ENCODE data around the gene KLHL22. TPM values are rescaled to one million over a fixed set of nuclear protein-coding genes. Genes with fewer than 3 reads are reported as not detected.
A peak's percentile ranks its signal among the peaks of the same experiment; 100 is the strongest.

The KLHL22 gene
- total RNA-seq, 2 experiments from 2014 or later: 27.5 to 31.7 TPM

DNA sequence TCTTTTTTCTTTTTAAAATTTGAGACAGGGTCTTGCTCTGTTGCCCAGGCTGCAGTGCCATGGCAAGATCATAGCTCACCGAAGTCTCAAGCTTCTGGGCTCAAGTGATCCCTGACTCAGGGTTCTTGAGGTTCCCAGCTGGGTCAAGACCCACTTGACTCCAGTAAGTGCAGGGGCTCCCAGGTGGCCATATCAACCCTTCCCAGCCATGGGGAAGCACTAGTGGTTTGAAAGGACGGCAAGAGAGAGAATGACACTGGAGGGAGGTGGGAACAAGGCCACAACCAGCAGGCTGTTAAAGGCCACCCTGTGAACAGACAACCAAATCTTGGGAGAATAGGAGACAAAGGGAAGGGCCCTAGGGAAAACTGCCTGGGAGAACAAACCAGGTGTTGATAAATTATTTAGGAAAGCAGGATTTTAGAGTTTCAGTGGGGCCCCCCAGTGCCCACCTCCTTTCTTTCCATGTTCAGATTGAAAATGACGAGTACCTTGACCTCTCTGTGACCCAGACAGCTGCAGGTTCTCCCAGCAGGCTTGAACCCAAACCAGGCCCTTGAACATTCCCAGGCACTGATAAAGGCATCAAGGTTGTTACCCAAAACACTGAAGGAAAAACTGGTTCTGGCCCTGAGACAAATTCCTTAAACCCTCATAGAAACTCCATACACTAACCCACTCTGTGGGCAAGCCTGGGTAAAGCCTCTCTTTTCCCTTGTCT is 28.8 kb downstream of the KLHL22 start:
- no peak for ATAC-seq
- Mint-ChIP-seq H3K27ac (no peak overlapping the region), H3K36me3 (peaks cover 26% of the 10 kb centered on the region)

GRCh38 chr22:20465759-20466077 is 29.9 kb downstream of the KLHL22 start:
- H3K9me3 Mint-ChIP-seq (ENCODE audit: low read depth): no peaks in the 10 kb centered on the region
- no peaks in the 10 kb centered on the region for H3K27me3 Mint-ChIP-seq
- H3K4me1 Mint-ChIP-seq: peaks cover 38% of the 10 kb centered on the region
- peak overlapping the region; percentile 95 for H3K27ac Mint-ChIP-seq
- no peak overlapping the region for H3K4me3 Mint-ChIP-seq
- CTCF ChIA-PET: no interaction called here
- H3K36me3 Mint-ChIP-seq: peaks cover 27% of the 10 kb centered on the region
- ATAC-seq: no peak
- no peak for DNase-seq

More for the DNA sequence above, 28.8 kb downstream of the KLHL22 start:
- Mint-ChIP-seq H3K9me3 (ENCODE audit: low read depth) (no peaks in the 10 kb centered on the region), H3K27me3 (no peaks in the 10 kb centered on the region), H3K4me1 (peaks cover 38% of the 10 kb centered on the region), H3K4me3 (no peak overlapping the region)
- no peak for DNase-seq
- CTCF ChIA-PET: no interaction called here

DNA sequence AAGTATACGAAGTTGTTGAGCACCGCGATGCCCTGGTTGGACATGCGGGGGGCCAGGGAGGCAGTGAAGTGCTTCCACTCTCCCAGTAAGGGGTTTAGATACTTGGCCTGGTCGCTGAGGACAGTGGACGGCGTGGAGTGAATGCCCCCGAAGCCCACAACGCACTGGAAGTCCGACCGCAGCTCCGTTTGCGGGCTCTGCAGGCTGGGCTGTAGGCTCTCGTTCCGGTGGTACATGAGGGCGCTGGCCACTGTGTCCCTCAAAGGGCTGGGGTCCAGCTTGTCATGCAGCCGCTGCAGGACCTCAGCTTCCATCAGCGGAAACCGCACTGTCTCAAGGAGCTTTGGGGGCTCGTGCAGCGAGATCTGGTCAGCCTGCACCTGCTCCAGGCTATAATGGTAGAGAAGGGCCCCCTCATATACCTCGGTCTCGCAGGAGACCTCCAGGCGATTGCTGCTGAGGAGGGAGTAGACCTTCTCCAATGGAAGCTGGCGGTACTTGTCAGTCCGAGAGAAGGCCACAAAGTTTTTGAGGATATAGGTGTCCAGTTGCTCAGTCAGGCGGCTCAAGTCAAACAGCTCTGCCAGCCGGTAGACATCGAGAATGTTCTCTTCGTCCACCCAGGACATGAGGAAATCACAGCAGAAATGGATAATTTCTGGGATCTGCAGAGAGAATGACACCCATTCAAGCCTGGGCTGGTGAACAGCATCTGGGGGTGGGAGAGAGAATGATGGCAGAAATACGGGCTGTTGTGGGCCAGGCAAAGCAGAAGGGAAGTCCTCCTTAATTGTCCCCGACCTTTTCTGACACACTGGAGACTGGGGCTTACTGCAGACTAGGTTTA is 30.5 kb downstream of the KLHL22 start:
- CTCF ChIA-PET: interaction anchor here (1.0 to 2.5 kb wide), 8 partner anchors 9 to 308 kb away, joined by 3 to 23 read pairs (median 4); no protein-coding TSS in a partner anchor
- Mint-ChIP-seq H3K36me3 (peaks cover 24% of the 10 kb centered on the region), H3K27me3 (no peaks in the 10 kb centered on the region), H3K9me3 (ENCODE audit: low read depth) (no peaks in the 10 kb centered on the region), H3K4me3 (no peak overlapping the region), H3K27ac (peak overlapping the region; percentile 95), H3K4me1 (peaks cover 38% of the 10 kb centered on the region)
- DNase-seq: no peak
- no peak for ATAC-seq

GRCh38 chr22:20464096-20464614 is 31.4 kb downstream of the KLHL22 start:
- H3K4me3 Mint-ChIP-seq: peak overlapping the region; percentile 48
- peak; percentile 85 for DNase-seq
- no peaks in the 10 kb centered on the region for H3K9me3 Mint-ChIP-seq (ENCODE audit: low read depth)
- H3K4me1 Mint-ChIP-seq: peaks cover 36% of the 10 kb centered on the region
- no peaks in the 10 kb centered on the region for H3K27me3 Mint-ChIP-seq
- CTCF ChIA-PET: interaction anchor here (1.0 to 2.5 kb wide), 16 partner anchors 8 to 307 kb away, joined by 3 to 23 read pairs (median 4); partner anchors contain the start of gene MED15
- peak; percentile 90 for ATAC-seq
- peaks cover 22% of the 10 kb centered on the region for H3K36me3 Mint-ChIP-seq
- peak overlapping the region; percentile 95 for H3K27ac Mint-ChIP-seq

GRCh38 chr22:20463324-20464095 is 32.1 kb downstream of the KLHL22 start:
- no peaks in the 10 kb centered on the region for H3K9me3 Mint-ChIP-seq (ENCODE audit: low read depth)
- peak overlapping the region; percentile 95 for H3K27ac Mint-ChIP-seq
- peak; percentile 64 for ATAC-seq
- H3K4me3 Mint-ChIP-seq: peak overlapping the region; percentile 48
- CTCF ChIA-PET: interaction anchor here (0.8 to 2.5 kb wide), 17 partner anchors 8 to 306 kb away, joined by 3 to 23 read pairs (median 3); partner anchors contain the start of gene MED15
- peaks cover 35% of the 10 kb centered on the region for H3K4me1 Mint-ChIP-seq
- H3K27me3 Mint-ChIP-seq: no peaks in the 10 kb centered on the region
- peaks cover 18% of the 10 kb centered on the region for H3K36me3 Mint-ChIP-seq
- peak; percentile 68 for DNase-seq

DNA sequence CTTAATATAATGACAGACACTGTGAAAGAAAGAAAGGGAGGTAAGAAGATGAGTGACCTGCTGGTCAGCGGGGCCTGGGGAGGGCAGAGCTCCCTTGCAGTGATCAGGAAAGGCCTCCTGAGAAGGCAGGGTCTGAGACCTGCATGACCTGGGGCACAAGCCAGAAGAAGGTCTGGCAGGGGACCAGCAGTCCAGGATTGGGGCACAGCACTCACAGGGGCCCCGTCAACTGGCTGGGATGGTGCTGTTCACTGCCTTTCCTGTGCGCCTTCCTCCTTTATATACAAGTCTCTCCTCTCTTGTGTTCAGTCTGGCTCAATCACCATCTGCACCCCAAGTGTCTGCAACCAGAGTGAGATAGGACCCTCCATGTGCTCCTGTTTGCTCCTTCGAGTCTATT is 35.7 kb downstream of the KLHL22 start:
- peaks cover 35% of the 10 kb centered on the region for H3K4me1 Mint-ChIP-seq
- no peak overlapping the region for H3K4me3 Mint-ChIP-seq
- peaks cover 23% of the 10 kb centered on the region for H3K36me3 Mint-ChIP-seq
- no peak for ATAC-seq
- H3K9me3 Mint-ChIP-seq (ENCODE audit: low read depth): no peaks in the 10 kb centered on the region
- CTCF ChIA-PET: interaction anchor here (1.4 kb wide), 2 partner anchors 39 to 42 kb away, joined by 3 to 5 read pairs; no protein-coding TSS in a partner anchor
- peak overlapping the region; percentile 30 for H3K27ac Mint-ChIP-seq
- no peaks in the 10 kb centered on the region for H3K27me3 Mint-ChIP-seq
- no peak for DNase-seq

- Mint-ChIP-seq H3K36me3 (peaks cover 18% of the 10 kb centered on the region), H3K27ac (no peak overlapping the region), H3K4me3 (no peak overlapping the region), H3K4me1 (peaks cover 28% of the 10 kb centered on the region), H3K9me3 (ENCODE audit: low read depth) (no peaks in the 10 kb centered on the region), H3K27me3 (no peaks in the 10 kb centered on the region)
- ATAC-seq (no peak), DNase-seq (no peak)
- CTCF ChIA-PET: interaction anchor here (1.0 to 1.4 kb wide), 2 partner anchors 40 to 41 kb away, joined by 3 to 5 read pairs; no protein-coding TSS in a partner anchor
These were observed 36.4 kb downstream of the KLHL22 start for GRCh38 chr22:20459152-20459542.

GRCh38 chr22:20458530-20459151 is 37.0 kb downstream of the KLHL22 start:
- no peaks in the 10 kb centered on the region for H3K9me3 Mint-ChIP-seq (ENCODE audit: low read depth)
- CTCF ChIA-PET: interaction anchor here (1.0 to 1.4 kb wide), 2 partner anchors 41 kb away, joined by 3 to 5 read pairs; no protein-coding TSS in a partner anchor
- H3K27ac Mint-ChIP-seq: no peak overlapping the region
- DNase-seq: no peak
- no peaks in the 10 kb centered on the region for H3K27me3 Mint-ChIP-seq
- peaks cover 23% of the 10 kb centered on the region for H3K4me1 Mint-ChIP-seq
- peaks cover 13% of the 10 kb centered on the region for H3K36me3 Mint-ChIP-seq
- H3K4me3 Mint-ChIP-seq: no peak overlapping the region
- ATAC-seq: no peak

DNA sequence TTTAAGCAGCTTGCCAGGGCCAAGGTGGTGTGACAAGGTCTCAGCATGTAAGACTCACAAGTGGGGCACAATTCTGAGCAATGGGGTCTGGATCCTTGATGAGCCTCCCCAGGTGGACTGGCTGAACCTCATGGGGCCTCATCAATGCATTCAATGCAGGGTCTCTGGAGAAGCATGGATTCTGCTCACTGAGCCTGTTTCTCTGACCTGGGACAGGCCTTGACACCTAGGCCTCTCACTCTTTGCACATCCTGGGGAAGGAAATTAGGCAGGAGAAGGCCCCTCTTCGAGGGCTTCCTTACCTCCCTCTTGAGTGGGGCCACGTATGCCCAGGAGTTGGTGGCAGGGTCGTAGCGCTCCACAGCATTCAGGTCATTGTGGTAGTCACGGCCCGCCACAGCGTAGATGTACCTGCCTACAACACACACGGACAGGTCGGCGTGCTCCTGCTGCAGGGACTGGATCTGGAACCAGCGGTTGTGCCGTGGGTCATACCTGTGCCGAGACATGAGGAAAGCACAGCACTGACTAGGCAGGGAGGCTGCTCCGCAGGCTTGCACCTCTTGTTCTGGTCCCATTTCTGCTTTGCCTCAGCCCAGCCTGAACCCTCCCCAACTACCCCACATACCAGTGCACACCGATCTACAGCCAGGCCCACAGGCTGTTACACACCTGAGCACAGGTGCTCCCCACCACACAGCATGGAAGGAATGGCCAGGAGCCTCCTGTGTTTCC is 37.9 kb downstream of the KLHL22 start:
- Mint-ChIP-seq H3K36me3 (peaks cover 12% of the 10 kb centered on the region), H3K9me3 (ENCODE audit: low read depth) (no peaks in the 10 kb centered on the region), H3K27ac (no peak overlapping the region), H3K4me1 (peaks cover 13% of the 10 kb centered on the region), H3K4me3 (no peak overlapping the region), H3K27me3 (no peaks in the 10 kb centered on the region)
- no peak for ATAC-seq
- CTCF ChIA-PET: interaction anchor here (1.7 to 5.4 kb wide), 3 partner anchors 19 to 39 kb away, joined by 8 to 84 read pairs (median 25); no protein-coding TSS in a partner anchor
- no peak for DNase-seq

- Mint-ChIP-seq H3K27me3 (no peaks in the 10 kb centered on the region), H3K27ac (no peak overlapping the region), H3K36me3 (peaks cover 9% of the 10 kb centered on the region), H3K4me3 (no peak overlapping the region), H3K9me3 (ENCODE audit: low read depth) (no peaks in the 10 kb centered on the region), H3K4me1 (peaks cover 10% of the 10 kb centered on the region)
- CTCF ChIA-PET: interaction anchor here (0.6 to 5.4 kb wide), 21 partner anchors 8 to 300 kb away, joined by 3 to 84 read pairs (median 4); partner anchors contain the start of gene DGCR6L
- DNase-seq (no peak), ATAC-seq (peak; percentile 21)
These were observed 38.9 kb downstream of the KLHL22 start for GRCh38 chr22:20456722-20457076.

DNA sequence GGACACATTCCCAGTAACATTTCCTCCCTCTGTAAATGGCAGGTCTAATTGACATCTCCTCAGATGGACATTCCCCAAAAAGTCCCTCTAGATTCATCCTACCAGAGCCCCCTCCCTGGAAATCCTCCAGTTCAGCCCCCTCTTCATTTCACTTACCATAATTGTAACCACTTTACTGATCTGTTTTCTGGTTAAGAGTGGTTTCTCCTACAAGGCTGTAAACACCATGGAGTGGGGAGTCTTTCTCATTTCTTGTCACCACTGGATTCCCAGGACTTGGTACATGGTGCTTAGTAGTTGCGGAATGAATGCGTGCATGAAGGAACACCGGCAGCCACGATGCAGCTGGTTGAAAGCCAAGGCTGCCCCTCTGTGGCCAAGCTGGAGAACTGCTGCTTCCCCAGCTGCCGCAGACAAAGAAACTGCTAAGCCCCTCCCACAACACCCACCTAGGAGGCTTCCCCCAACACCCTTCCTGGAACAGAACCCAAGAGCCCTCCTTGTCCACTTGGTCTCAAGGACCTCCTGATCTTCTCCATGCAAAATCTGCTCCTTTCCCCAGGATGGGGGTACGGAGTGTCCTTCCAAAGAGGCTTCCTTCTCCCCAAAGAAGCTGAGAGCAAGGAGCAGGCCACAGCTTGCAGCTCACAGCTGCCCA is 39.4 kb downstream of the KLHL22 start:
- Mint-ChIP-seq H3K4me3 (no peak overlapping the region), H3K27me3 (no peaks in the 10 kb centered on the region), H3K4me1 (peaks cover 10% of the 10 kb centered on the region), H3K9me3 (ENCODE audit: low read depth) (no peaks in the 10 kb centered on the region), H3K36me3 (peaks cover 9% of the 10 kb centered on the region), H3K27ac (peak overlapping the region; percentile 29)
- peak; percentile 85 for DNase-seq
- ATAC-seq: peak; percentile 93
- CTCF ChIA-PET: interaction anchor here (0.6 to 5.4 kb wide), 21 partner anchors 8 to 299 kb away, joined by 3 to 84 read pairs (median 4); partner anchors contain the start of gene DGCR6L

Data from activated CD8-positive, alpha-beta memory T cell treated with anti-CD3 and anti-CD28 coated beads, Interleukin-2, amount 10 ng/mL, durations not matched to agents 7 days and 5 days (primary cell).